Measurements from ENCODE around the gene B9D1.

B9D1 gene

GRCh38 chr17:19366637-19366972 is 4.1 kb upstream of the B9D1 start:
- TF ChIP-seq CTCF (IDR thresholded peaks at IDR 0.05; ENCODE audit: control insufficient read depth, insufficient read depth, low read depth, low read length, missing control alignments), result no peak
- H3K4me3 ChIP-seq (ENCODE audit: control insufficient read depth, low read depth, low read length), result no peak overlapping the region
- DNase-seq (ENCODE audit: low read depth), result no peak

GRCh38 chr17:19365833-19366636 is 3.5 kb upstream of the B9D1 start:
- no peak for DNase-seq (ENCODE audit: low read depth)
- H3K4me3 ChIP-seq (ENCODE audit: control insufficient read depth, low read depth, low read length), result no peak overlapping the region
- TF ChIP-seq CTCF (IDR thresholded peaks at IDR 0.05; ENCODE audit: control insufficient read depth, insufficient read depth, low read depth, low read length, missing control alignments), result no peak

GRCh38 chr17:19365499-19365817 is 2.9 kb upstream of the B9D1 start:
- DNase-seq (ENCODE audit: low read depth), result no peak
- no peak overlapping the region for H3K4me3 ChIP-seq (ENCODE audit: control insufficient read depth, low read depth, low read length)
- TF ChIP-seq CTCF (IDR thresholded peaks at IDR 0.05; ENCODE audit: control insufficient read depth, insufficient read depth, low read depth, low read length, missing control alignments), result no peak

GRCh38 chr17:19364699-19365498 is 2.4 kb upstream of the B9D1 start:
- no peak for TF ChIP-seq CTCF (IDR thresholded peaks at IDR 0.05; ENCODE audit: control insufficient read depth, insufficient read depth, low read depth, low read length, missing control alignments)
- DNase-seq (ENCODE audit: low read depth), result no peak
- H3K4me3 ChIP-seq (ENCODE audit: control insufficient read depth, low read depth, low read length), result no peak overlapping the region

- H3K4me3 ChIP-seq (ENCODE audit: control insufficient read depth, low read depth, low read length), result no peak overlapping the region
- DNase-seq (ENCODE audit: low read depth), result no peak
- TF ChIP-seq CTCF (IDR thresholded peaks at IDR 0.05; ENCODE audit: control insufficient read depth, insufficient read depth, low read depth, low read length, missing control alignments), result no peak
Measured at GRCh38 chr17:19363460-19364035, 1.0 kb upstream of the B9D1 start.

GRCh38 chr17:19363114-19363438 is 553 bp upstream of the B9D1 start:
- DNase-seq (ENCODE audit: low read depth), result no peak
- peak overlapping the region; percentile 88 for H3K4me3 ChIP-seq (ENCODE audit: control insufficient read depth, low read depth, low read length)
- no peak for TF ChIP-seq CTCF (IDR thresholded peaks at IDR 0.05; ENCODE audit: control insufficient read depth, insufficient read depth, low read depth, low read length, missing control alignments)
